ENCODE data around the gene TMEM132C. TPM values are rescaled to one million over a fixed set of nuclear protein-coding genes. Genes with fewer than 3 reads are reported as not detected.

Gene TMEM132C
- total and polyA plus RNA-seq, 2 donors (not counting 1 experiment from before 2014, with no cell fraction given), result not detected

- no peak overlapping the region for H3K9ac ChIP-seq (ENCODE audit: low read length)
- H4K20me1 ChIP-seq (ENCODE audit: control insufficient read depth, insufficient read depth, low read length, poor library complexity, severe bottlenecking), result no peaks in the 10 kb centered on the region
- H3K9me3 ChIP-seq (ENCODE audit: control extremely low read depth in 1 of 3, control insufficient read depth in 2 of 3, insufficient read depth in 1 of 3, low read length in 2 of 3), result peaks cover 0 to 17% (median 0%) of the 10 kb centered on the region in 3 donors
- CTCF ChIA-PET, result no interaction called here
- Mint-ChIP-seq H3K27ac (no peak overlapping the region), H3K4me3 (no peak overlapping the region), H3K4me1 (no peaks in the 10 kb centered on the region), H3K27me3 (no peaks in the 10 kb centered on the region), H3K9me3 (ENCODE audit: insufficient read depth) (peaks cover 8% of the 10 kb centered on the region)
- POLR2A ChIA-PET, result no interaction called here
- H3K79me2 ChIP-seq (ENCODE audit: control insufficient read depth, insufficient read depth, low read length), result no peaks in the 10 kb centered on the region
- WGBS (ENCODE audit: insufficient coverage), result 50% methylated on average over 1 of the region's 2 CpGs
- no peaks in the 10 kb centered on the region for H3K4me1 ChIP-seq (ENCODE audit: control insufficient read depth in 2 of 2, insufficient read depth in 2 of 2, low read length in 2 of 2)
- H3K27ac ChIP-seq (ENCODE audit: low read length in 2 of 2), result no peak overlapping the region
- intact Hi-C loops (cut with micrococcal nuclease), result no loop called here
- no peaks in the 10 kb centered on the region for H3K27me3 ChIP-seq (replicated peaks in 1 of 4; ENCODE audit: control extremely low read depth in 1 of 4, control insufficient read depth in 3 of 4, insufficient read depth in 4 of 4, low read length in 3 of 4)
- H2AFZ ChIP-seq (ENCODE audit: insufficient read depth, low read depth, low read length, poor library complexity, severe bottlenecking), result no peak overlapping the region
- TF ChIP-seq CTCF (IDR thresholded peaks at IDR 0.05), result no peak
- no peak for TF ChIP-seq EZH2 (IDR thresholded peaks at IDR 0.05; ENCODE audit: borderline replicate concordance, insufficient read depth, low read depth, low read length, poor library complexity, severe bottlenecking)
- no peaks in the 10 kb centered on the region for H3K36me3 ChIP-seq (replicated peaks in 1 of 2; ENCODE audit: control extremely low read depth in 1 of 2, control insufficient read depth in 1 of 2, extremely low read depth in 1 of 2, insufficient read depth in 2 of 2, low read length in 1 of 2)
- no peak for ATAC-seq (ENCODE audit: low read depth)
- no peak for DNase-seq
- H3K4me2 ChIP-seq (replicated peaks; ENCODE audit: low read depth, low read length, poor library complexity, severe bottlenecking), result no peak overlapping the region
- H3K4me3 ChIP-seq (ENCODE audit: control extremely low read depth in 1 of 5, extremely low read depth in 1 of 5, insufficient read depth in 1 of 5, low read depth in 2 of 5, low read length in 4 of 5), result no peak overlapping the region
Observed at GRCh38 chr12:128313931-128314330, 47.0 kb downstream of the TMEM132C start.

DNA sequence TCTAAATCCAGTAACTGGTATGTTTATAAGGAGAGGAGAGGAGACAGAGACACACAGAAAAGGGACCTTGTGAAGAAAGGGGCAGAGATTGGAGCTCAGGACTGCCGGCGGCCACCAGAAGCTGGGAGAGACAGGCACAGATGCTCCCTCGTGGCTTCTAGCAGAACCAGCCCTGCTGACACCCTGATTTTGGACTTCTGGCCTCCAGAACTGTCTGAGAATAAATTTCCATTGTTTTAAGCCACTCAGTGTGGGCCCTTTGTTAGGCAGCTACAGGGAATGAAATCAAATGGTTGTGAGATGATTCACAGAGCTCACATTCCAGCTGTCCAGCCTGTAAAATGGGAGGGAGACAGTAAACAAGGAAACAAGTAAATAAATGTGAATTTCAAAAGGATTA, 47.6 kb downstream of the TMEM132C start:
- Histone ChIP-seq H4K20me1 (ENCODE audit: control insufficient read depth, insufficient read depth, low read length, poor library complexity, severe bottlenecking) (no peaks in the 10 kb centered on the region), H3K36me3 (replicated peaks in 1 of 2; ENCODE audit: control extremely low read depth in 1 of 2, control insufficient read depth in 1 of 2, extremely low read depth in 1 of 2, insufficient read depth in 2 of 2, low read length in 1 of 2) (no peaks in the 10 kb centered on the region), H3K27ac (ENCODE audit: low read length in 2 of 2) (no peak overlapping the region), H3K4me1 (ENCODE audit: control insufficient read depth in 2 of 2, insufficient read depth in 2 of 2, low read length in 2 of 2) (no peaks in the 10 kb centered on the region), H3K79me2 (ENCODE audit: control insufficient read depth, insufficient read depth, low read length) (no peaks in the 10 kb centered on the region), H3K9ac (ENCODE audit: low read length) (no peak overlapping the region), H2AFZ (ENCODE audit: insufficient read depth, low read depth, low read length, poor library complexity, severe bottlenecking) (no peak overlapping the region), H3K9me3 (ENCODE audit: control extremely low read depth in 1 of 3, control insufficient read depth in 2 of 3, insufficient read depth in 1 of 3, low read length in 2 of 3) (peaks cover 0 to 14% (median 0%) of the 10 kb centered on the region in 3 donors), H3K4me2 (replicated peaks; ENCODE audit: low read depth, low read length, poor library complexity, severe bottlenecking) (no peak overlapping the region), H3K4me3 (ENCODE audit: control extremely low read depth in 1 of 5, extremely low read depth in 1 of 5, insufficient read depth in 1 of 5, low read depth in 2 of 5, low read length in 4 of 5) (no peak overlapping the region), H3K27me3 (replicated peaks in 1 of 4; ENCODE audit: control extremely low read depth in 1 of 4, control insufficient read depth in 3 of 4, insufficient read depth in 4 of 4, low read length in 3 of 4) (no peaks in the 10 kb centered on the region)
- TF ChIP-seq EZH2 (IDR thresholded peaks at IDR 0.05; ENCODE audit: borderline replicate concordance, insufficient read depth, low read depth, low read length, poor library complexity, severe bottlenecking) (no peak), CTCF (IDR thresholded peaks at IDR 0.05) (no peak)
- ATAC-seq (ENCODE audit: low read depth), result no peak
- Mint-ChIP-seq H3K4me1 (no peaks in the 10 kb centered on the region), H3K9me3 (ENCODE audit: insufficient read depth) (peaks cover 8% of the 10 kb centered on the region), H3K4me3 (no peak overlapping the region), H3K27me3 (no peaks in the 10 kb centered on the region), H3K27ac (no peak overlapping the region)
- whole genome bisulfite sequencing (ENCODE audit: insufficient coverage), result 65% methylated on average over 3 of the region's 3 CpGs
- intact Hi-C loops (cut with micrococcal nuclease), result no loop called here
- no peak for DNase-seq
- ChIA-PET POLR2A (no interaction called here), CTCF (no interaction called here)

Measured in B cell (primary cell).